Activated CD4-positive, alpha-beta T cell treated with anti-CD3 and anti-CD28 coated beads for 1 hour (primary cell): ENCODE results near the gene TMEM185B.
"Not testable (repeated sequence)": the region's sequence is repeated elsewhere in the genome, so short reads cannot be mapped to it uniquely, and the experiment has no call there.

Source experiments
- DNase-seq: peaks from one replicate; pipeline ENCODE4 v3.0.0-alpha.2; 2020

The TMEM185B gene

DNA sequence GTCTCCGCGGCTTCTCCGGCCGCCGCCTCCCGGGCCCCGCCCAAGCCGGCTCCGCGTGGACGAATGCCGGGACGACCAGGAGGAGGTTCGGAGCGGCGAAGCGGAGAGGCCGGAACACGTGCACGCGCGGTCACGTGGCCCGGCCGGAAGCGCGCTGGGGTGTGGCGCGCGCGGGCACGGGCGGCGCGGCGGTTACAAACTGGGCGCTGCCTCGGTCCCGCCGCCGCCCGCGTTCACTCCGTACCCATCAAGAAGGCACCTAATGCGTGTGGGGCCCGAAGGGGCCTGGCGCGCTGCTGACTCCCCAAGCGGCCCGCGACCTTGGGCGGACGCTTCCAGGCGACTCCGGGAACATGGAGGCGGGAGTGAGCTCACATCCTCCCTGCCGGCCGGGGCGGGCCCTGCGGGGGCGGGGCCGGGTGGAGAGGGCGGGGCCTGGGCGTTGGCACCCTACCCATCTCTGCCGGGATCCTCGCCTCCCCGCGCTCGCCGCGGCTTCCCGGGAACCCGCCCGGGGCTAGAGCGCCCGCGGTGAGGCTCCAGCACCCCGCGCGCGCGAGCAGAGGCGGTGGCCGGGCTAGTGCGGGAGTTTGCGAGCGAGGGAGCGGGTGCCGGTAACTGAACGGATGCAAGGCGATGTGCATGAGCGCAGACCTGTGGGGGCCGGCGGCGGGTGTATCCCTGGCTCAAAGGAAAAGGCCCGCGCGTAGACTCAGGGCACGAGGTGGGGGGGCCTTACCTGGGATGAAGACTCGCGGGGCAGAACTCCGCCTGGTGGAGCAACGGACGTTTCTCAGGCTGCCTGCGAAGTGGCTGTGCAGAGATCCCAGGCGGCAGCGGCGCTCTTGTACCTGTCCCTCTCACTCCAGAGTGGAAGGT lies at the start of gene TMEM185B:
TSS of gene TMEM185B (minus strand) at position 367 of the 879 bp plus-strand sequence. CDS start 424 bp downstream, outside the sequence.
- peak; percentile 86 for DNase-seq

GRCh38 chr2:120271711-120272379 lies 48.6 kb upstream of the TMEM185B start:
- DNase-seq, result no peak

DNA sequence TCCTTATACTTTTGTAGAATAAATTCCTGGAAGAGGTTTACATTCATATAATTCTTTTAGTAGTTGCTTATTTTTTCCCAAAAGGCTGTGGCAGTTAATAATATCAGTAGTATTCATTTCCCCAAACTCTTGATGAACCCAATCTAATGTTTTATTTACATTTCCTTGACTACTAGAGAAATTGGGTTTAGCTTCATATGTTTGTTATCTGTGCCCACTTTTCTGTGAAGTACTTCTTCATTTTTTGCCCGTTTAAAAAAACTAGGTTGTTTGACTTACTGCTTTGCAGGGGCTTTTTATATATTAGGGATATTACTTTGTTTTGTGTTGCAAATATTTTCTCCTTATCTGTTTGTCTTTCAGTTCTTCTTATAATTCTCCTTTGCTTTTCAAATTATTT lies 46.6 kb upstream of the TMEM185B start:
- DNase-seq, result no peak

- no peak for DNase-seq
These were observed 46.0 kb upstream of the TMEM185B start for GRCh38 chr2:120269076-120269744.

GRCh38 chr2:120267348-120267747 lies 44.1 kb upstream of the TMEM185B start:
- no peak for DNase-seq

DNA sequence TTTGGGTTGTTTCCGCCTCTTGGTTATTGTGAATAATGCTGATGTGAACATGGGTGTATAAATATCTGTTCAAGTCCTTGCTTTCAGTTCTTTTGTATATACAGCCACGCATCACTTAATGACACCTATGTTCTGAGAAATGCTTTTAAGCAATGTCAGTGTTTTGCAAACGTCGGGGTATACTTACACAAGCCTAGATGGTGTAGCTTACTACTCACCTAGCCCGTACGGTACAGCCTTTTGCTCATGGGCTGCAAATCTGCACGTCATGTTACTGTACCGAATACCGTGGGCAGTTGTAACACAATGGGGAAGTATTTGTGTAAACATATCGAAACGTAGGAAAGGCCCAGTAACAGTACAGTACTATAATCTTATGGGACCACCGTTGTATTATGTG lies 41.8 kb upstream of the TMEM185B start:
- DNase-seq, result no peak

GRCh38 chr2:120262761-120263428 lies 39.7 kb upstream of the TMEM185B start:
- DNase-seq, result no peak

DNA sequence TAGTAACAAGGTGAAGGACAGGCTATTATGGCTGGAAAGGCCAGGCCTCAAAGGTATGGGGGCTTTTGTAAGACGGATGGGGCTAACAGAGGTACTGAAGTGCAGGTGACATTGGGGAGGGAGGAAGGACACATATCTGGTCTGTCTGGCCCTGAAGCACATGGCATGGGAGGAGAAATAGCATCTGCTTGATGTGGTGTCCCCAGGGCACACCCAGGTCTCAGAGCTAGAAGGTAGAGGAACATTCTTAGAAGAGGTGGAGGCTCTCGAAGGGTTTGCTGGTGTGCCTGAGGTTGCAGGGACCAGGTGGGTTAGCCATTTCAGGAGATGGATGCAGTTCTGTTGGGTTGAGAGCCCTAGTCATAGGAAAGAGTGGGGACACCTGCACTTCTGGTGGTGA lies 39.0 kb upstream of the TMEM185B start:
- no peak for DNase-seq

DNA sequence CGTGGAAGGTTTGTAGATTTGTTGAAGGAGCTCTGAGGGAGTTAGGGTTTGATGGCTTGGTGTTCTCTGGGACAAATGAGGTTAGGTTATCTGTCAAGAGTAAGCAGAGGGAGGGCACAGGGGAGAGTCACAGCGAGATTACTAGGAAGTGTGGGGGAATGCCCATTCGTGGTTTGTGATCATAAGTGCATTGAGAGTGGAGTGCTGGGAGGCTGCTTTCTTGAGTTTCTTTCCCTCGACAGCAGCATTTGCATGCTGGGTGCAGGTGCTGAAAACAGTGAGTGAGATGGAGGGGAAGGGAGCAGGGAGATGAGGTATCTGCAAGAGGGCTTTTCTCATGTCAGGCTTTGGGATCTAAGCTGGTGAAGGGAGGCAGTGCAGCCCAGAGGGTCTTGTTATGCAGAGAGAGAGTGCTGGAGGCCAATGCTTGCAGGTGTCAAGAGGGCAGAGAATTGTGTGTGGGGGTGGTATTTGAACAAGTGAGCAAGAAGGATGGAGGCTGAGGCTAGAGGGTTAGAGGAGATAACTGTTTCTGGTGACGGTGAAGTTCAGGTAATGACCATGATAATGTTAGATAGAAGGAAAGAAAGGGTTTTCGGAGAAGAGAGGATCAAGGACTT lies 38.3 kb upstream of the TMEM185B start:
- no peak for DNase-seq

- DNase-seq, result no peak
These were observed 37.5 kb upstream of the TMEM185B start for GRCh38 chr2:120260736-120261135.

- not testable (repeated sequence) for DNase-seq
These were observed 36.7 kb upstream of the TMEM185B start for GRCh38 chr2:120259939-120260338.

- no peak for DNase-seq
These were observed 35.0 kb upstream of the TMEM185B start for GRCh38 chr2:120258196-120258595.

DNA sequence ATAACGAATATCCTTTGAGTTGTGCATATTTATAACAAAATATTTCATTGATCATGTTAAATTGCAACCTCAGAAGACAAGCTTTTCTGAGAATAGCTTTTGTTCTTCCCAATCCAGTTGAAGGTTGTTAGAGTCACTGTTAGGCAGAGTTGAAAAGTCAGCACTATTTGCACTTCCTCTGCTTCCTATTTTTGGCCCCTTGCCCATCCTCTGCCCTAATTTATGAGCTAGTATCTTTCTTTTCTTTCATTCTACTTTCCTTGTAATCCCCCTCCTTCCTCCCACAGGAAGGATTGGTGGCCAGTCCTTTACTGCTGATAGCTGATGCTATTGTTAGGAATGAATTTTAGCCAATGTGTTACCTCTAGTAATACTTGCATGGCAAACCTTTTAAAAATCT lies 34.3 kb upstream of the TMEM185B start:
- DNase-seq, result no peak

- no peak for DNase-seq
These were observed 33.4 kb upstream of the TMEM185B start for GRCh38 chr2:120256651-120257000.

- no peak for DNase-seq
These were observed 32.9 kb upstream of the TMEM185B start for GRCh38 chr2:120255986-120256650.

DNA sequence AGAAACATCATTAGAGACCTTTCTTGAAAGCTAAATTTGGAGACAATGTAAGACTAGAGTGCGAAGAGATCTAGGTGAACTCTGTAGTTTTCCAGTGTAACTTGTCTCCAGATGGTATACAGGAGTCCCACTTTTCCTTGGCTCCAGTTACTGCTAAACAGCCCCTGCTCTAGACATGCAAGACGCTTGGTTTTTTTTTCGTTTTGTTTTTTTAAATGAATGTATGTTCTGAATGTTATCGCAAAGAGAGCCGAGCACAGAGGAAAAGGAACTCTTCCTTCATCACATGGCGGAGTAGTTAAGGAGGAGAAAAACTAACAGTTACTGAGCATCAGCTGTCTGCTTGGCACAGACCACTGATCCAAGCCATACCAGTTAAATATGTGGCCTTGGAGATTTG lies 31.9 kb upstream of the TMEM185B start:
- no peak for DNase-seq

DNA sequence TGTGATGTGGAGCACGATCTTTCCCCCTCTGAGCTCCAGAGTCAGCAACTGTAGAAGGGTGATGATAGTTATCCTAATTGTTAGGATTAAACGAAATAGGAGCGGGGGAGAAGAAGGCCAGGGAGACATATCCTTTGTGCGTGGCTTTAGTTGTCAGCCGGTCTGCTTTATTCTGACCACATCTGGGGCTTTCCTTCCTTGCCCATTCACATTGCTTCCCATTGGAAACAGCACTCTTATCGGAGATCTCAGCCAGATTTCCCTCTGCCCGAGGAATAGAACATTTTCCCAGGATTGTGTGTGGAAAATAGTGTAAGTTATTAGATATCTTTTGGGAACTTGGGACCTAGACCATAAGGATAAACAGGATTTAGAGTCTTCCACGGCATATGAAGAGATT lies 31.0 kb upstream of the TMEM185B start:
- DNase-seq, result no peak

DNA sequence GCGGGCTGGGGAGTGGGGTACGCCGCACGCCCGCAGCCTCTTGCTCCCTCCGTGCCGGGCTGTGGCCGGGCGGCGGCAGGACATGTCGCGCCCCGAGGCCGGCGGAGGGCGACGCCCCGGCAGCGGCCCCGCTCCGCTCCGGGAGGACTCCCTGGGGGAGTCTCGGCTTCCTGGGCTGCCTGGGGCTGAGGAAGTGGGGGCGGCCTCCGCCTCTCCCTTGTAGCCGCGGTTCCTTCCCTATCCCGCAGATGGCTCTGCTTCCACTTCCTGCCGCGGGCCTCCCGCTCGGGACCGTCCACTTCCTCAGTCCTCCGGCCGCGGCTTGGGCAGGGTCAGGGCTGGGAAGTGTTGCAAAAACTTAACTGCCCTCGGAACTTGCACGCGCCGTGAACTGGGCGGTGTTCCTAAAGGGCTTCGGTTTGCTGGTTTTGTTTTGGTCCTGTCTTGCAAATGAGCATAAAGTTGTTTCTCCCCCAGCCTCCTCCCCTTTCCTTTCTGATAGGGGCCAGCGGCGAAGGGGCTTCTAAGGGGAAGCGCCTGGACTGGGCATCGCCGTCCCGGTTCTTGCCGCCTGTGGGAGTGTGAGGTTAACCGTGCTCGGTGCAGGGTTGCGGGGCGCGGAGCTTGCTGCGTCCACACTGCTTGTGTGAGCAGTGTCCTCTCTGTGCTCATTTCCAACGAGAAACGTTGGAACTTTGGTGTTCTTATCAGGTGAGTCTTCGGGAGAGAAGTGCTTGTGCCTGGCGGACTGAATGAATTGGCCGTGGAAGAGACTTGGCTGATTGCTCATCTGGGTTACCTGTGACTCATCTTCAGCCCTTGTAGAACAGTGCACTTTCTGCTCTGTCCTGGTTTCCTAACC lies 30.1 kb upstream of the TMEM185B start:
- DNase-seq, result peak; percentile 17

GRCh38 chr2:120252225-120253020 lies 29.2 kb upstream of the TMEM185B start, which contains the start of gene RALB:
TSS of gene RALB (plus strand) at chr2:120252852. CDS start at chr2:120278665, 25,813 bp downstream.
- peak; percentile 97 for DNase-seq

DNA sequence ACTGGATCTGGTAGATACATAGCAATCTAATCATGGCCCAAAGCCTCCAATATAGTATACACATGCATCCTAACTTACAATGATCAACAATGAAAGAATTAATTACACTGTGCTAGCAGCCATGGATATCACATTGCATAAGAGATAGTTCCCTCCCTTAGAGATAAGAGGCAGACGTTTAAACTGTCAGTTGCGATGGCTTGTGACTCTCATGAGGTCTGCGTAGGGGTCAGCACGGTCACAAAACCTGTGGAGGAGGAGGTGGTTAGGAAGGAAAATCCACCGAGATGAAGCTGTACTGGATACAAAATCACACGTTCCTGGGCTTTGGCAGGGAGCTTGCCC lies 28.7 kb upstream of the TMEM185B start:
- DNase-seq, result no peak
